IMR-90 (cell line): ENCODE results near the gene ABCC9. TPM values are rescaled to one million over a fixed set of nuclear protein-coding genes. Genes with fewer than 3 reads are reported as not detected.

Experiments used
- ATAC-seq: fragments of 200-7000 bp; cut with Tn5 transposase; 2 replicates; pipeline ENCODE4 v1.9.1; 2020; ENCODE audit warnings: low read depth, mild to moderate bottlenecking, moderate library complexity
- BruUV-seq: library from RNA; stranded (reverse); fragments of 400-500 nt; replicated peaks from 2 replicates; lab custom pipeline; 2021; lab: Mats Ljungman, UMichigan
- CTCF ChIA-PET: fragments of 300-600 bp; formaldehyde crosslinking; extraction: SDS; loops from one replicate; lab custom pipeline; 2021; ENCODE audit warnings: antibody characterized with exemption; lab: Yijun Ruan, JAX
- POLR2A ChIA-PET: fragments of 300-600 bp; sonication (Branson Sonifier 250); formaldehyde crosslinking; loops from one replicate; lab custom pipeline; 2022; ENCODE audit warnings: antibody characterized with exemption; ENCODE audit not compliant: unreplicated experiment; lab: Charles Lee
- DNase-seq: peaks from one replicate; pipeline ENCODE4 v3.0.0; 2013
- H2AFZ ChIP-seq: replicated peaks from 2 replicates; pipeline ENCODE3; 2013; ENCODE audit warnings: low read length, mild to moderate bottlenecking; ENCODE audit not compliant: poor library complexity
- H2AK5ac ChIP-seq: 2 replicates; pipeline ENCODE4 v1.6.1; 2013; ENCODE audit warnings: low read depth, low read length, inconsistent platforms
- H2AK9ac ChIP-seq: replicated peaks from 2 replicates; pipeline ENCODE3; 2013; ENCODE audit warnings: mild to moderate bottlenecking, low read depth, low read length, moderate library complexity; ENCODE audit not compliant: poor library complexity
- H2BK120ac ChIP-seq: 2 replicates; pipeline ENCODE4 v1.6.1; 2013; ENCODE audit warnings: low read depth, low read length, inconsistent platforms
- H2BK15ac ChIP-seq: 3 replicates; pipeline ENCODE4 v1.6.1; 2013; ENCODE audit warnings: low read depth, low read length, inconsistent platforms
- H2BK20ac ChIP-seq: 2 replicates; pipeline ENCODE4 v1.6.1; 2013; ENCODE audit warnings: low read depth, mild to moderate bottlenecking, inconsistent platforms, low read length, moderate library complexity
- H2BK5ac ChIP-seq: 2 replicates; pipeline ENCODE4 v1.6.1; 2013; ENCODE audit warnings: mild to moderate bottlenecking, low read depth, low read length, inconsistent platforms; ENCODE audit not compliant: poor library complexity, severe bottlenecking
- H3K14ac ChIP-seq: replicated peaks from 2 replicates; pipeline ENCODE4 v1.6.1; 2013; ENCODE audit warnings: low read depth, low read length, inconsistent platforms
- H3K18ac ChIP-seq: 2 replicates; pipeline ENCODE4 v1.6.1; 2013; ENCODE audit warnings: low read depth, low read length, control low read depth
- H3K23ac ChIP-seq: 2 replicates; pipeline ENCODE4 v1.6.1; 2013; ENCODE audit warnings: low read depth, low read length, inconsistent platforms
- H3K27ac ChIP-seq: 2 replicates; pipeline ENCODE4 v1.5.1; 2013; ENCODE audit warnings: mild to moderate bottlenecking, control low read depth, low read length; ENCODE audit not compliant: insufficient read depth
- H3K27me3 ChIP-seq: 2 replicates; pipeline ENCODE4 v1.6.1; 2013; ENCODE audit warnings: low read length; ENCODE audit not compliant: control insufficient read depth, insufficient read depth
- H3K36me3 ChIP-seq: 2 replicates; pipeline ENCODE4 v1.6.1; 2013; ENCODE audit warnings: low read length, mixed read lengths; ENCODE audit not compliant: control insufficient read depth, insufficient read depth
- H3K4ac ChIP-seq: 2 replicates; pipeline ENCODE4 v1.6.1; 2013; ENCODE audit warnings: low read depth, low read length, inconsistent platforms
- H3K4me1 ChIP-seq: 2 replicates; pipeline ENCODE4 v1.6.1; 2013; ENCODE audit warnings: low read length, mixed read lengths; ENCODE audit not compliant: control insufficient read depth, insufficient read depth
- H3K4me2 ChIP-seq: 2 replicates; pipeline ENCODE4 v1.6.1; 2013; ENCODE audit warnings: low read depth, mild to moderate bottlenecking, control low read depth, low read length, moderate library complexity
- H3K4me3 ChIP-seq: 2 replicates; pipeline ENCODE4 v1.5.1; 2013; ENCODE audit warnings: low read depth, mild to moderate bottlenecking, control low read depth, low read length, moderate library complexity; ENCODE audit not compliant: insufficient read depth
- H3K56ac ChIP-seq: 2 replicates; pipeline ENCODE4 v1.6.1; 2013; ENCODE audit warnings: low read length, inconsistent platforms; ENCODE audit not compliant: insufficient read depth; ENCODE audit errors: extremely low read depth
- H3K79me1 ChIP-seq, 2 experiments: 2 replicates each; pipeline ENCODE4 v1.6.1; 2013; ENCODE audit warnings: low read length in 2 of 2, inconsistent platforms in 1 of 2, low read depth in 1 of 2
- H3K9ac ChIP-seq: 2 replicates; pipeline ENCODE4 v1.6.1; 2013; ENCODE audit warnings: low read depth, low read length, control low read depth
- H3K9me1 ChIP-seq: 2 replicates; pipeline ENCODE4 v1.6.1; 2013; ENCODE audit warnings: low read length, inconsistent platforms; ENCODE audit not compliant: insufficient read depth
- H3K9me3 ChIP-seq: 2 replicates; pipeline ENCODE4 v1.6.1; 2013; ENCODE audit warnings: low read length; ENCODE audit not compliant: control insufficient read depth, insufficient read depth
- H4K20me1 ChIP-seq: 2 replicates; pipeline ENCODE4 v1.6.1; 2013; ENCODE audit warnings: low read length, inconsistent platforms; ENCODE audit not compliant: insufficient read depth
- H4K5ac ChIP-seq: 2 replicates; pipeline ENCODE4 v1.6.1; 2013; ENCODE audit warnings: mild to moderate bottlenecking, low read depth, low read length, control low read depth
- H4K8ac ChIP-seq, 2 experiments: 2 replicates each; pipeline ENCODE4 v1.6.1; 2013; ENCODE audit warnings: low read depth in 2 of 2, low read length in 2 of 2, control low read depth in 1 of 2, inconsistent platforms in 1 of 2
- H4K91ac ChIP-seq: 2 replicates; pipeline ENCODE4 v1.6.1; 2013; ENCODE audit warnings: low read depth, low read length, inconsistent platforms; ENCODE audit not compliant: insufficient read depth
- BHLHE40 ChIP-seq: fragments of 150-350 bp; IDR thresholded peaks from 2 replicates; pipeline ENCODE4 v1.6.1; 2016; ENCODE audit warnings: mild to moderate bottlenecking, low read depth, low read length
- CEBPB ChIP-seq: IDR thresholded peaks from 2 replicates; pipeline ENCODE4 v1.6.1; 2012; ENCODE audit warnings: low read depth, low read length, improper control_type of control experiment
- CHD1 ChIP-seq: IDR thresholded peaks from 2 replicates; pipeline ENCODE4 v1.6.1; 2012; ENCODE audit warnings: low read depth, low read length, improper control_type of control experiment
- ELK1 ChIP-seq: fragments of 150-350 bp; IDR thresholded peaks from 2 replicates; pipeline ENCODE4 v1.6.1; 2016; ENCODE audit warnings: low read depth, mild to moderate bottlenecking, low read length, moderate library complexity, borderline replicate concordance
- FOS ChIP-seq: fragments of 150-350 bp; IDR thresholded peaks from 2 replicates; pipeline ENCODE4 v1.6.1; 2016; ENCODE audit warnings: low read depth, low read length
- MAFK ChIP-seq: IDR thresholded peaks from 2 replicates; pipeline ENCODE4 v1.6.1; 2012; ENCODE audit warnings: low read depth, low read length, improper control_type of control experiment
- MAZ ChIP-seq: IDR thresholded peaks from 2 replicates; pipeline ENCODE4 v1.6.1; 2012; ENCODE audit warnings: low read depth, mild to moderate bottlenecking, low read length, improper control_type of control experiment, moderate library complexity, borderline replicate concordance
- MXI1 ChIP-seq: IDR thresholded peaks from 2 replicates; pipeline ENCODE4 v1.6.1; 2012; ENCODE audit warnings: low read depth, mild to moderate bottlenecking, low read length, moderate library complexity, borderline replicate concordance
- POLR2A ChIP-seq: IDR thresholded peaks from 2 replicates; pipeline ENCODE4 v1.6.1; 2012; ENCODE audit warnings: mild to moderate bottlenecking, low read depth, low read length
- RAD21 ChIP-seq: IDR thresholded peaks from 2 replicates; pipeline ENCODE4 v1.6.1; 2012; ENCODE audit warnings: low read length, improper control_type of control experiment
- RCOR1 ChIP-seq: IDR thresholded peaks from 2 replicates; pipeline ENCODE4 v1.6.1; 2012; ENCODE audit warnings: mild to moderate bottlenecking, low read length, improper control_type of control experiment; ENCODE audit not compliant: insufficient replicate concordance
- USF2 ChIP-seq: fragments of 150-350 bp; IDR thresholded peaks from 2 replicates; pipeline ENCODE4 v1.6.1; 2017; ENCODE audit warnings: mild to moderate bottlenecking, antibody characterized with exemption, low read length, low read depth
- WGBS, 2 experiments: methylation state at CpG; one replicate each; pipeline versions ENCODE4 v1.1.5 to v1.1.7; 2013; ENCODE audit warnings: missing lambda C conversion rate in 2 of 2; ENCODE audit not compliant: insufficient read length in 1 of 2; ENCODE audit errors: extremely low coverage in 2 of 2; 5-methylcytosine and 5-hydroxymethylcytosine counted together
- dilution Hi-C: fragments of 300-500 bp; cut with HindIII; formaldehyde crosslinking; loops from one replicate; pipeline ENCODE4 v1.14.3; 2018; ENCODE audit warnings: low sequenced_read_pairs; ENCODE audit not compliant: unreplicated experiment
- in situ Hi-C: fragments of 300-500 bp; cut with MboI; formaldehyde crosslinking; loops from 3 replicates; pipeline ENCODE4 v1.14.3; 2019; ENCODE audit warnings: low sequenced_read_pairs, inconsistent platforms, mixed read lengths
- intact Hi-C: fragments of 100-400 bp; cut with micrococcal nuclease; formaldehyde crosslinking; loops from 2 replicates; pipeline ENCODE4 v1.10.0; 2022
- polyA plus RNA-seq, 3 experiments: library from polyadenylated mRNA; depleted of rRNA; stranded (reverse); fragments of >200 nt; gene quantifications; 2 replicates each; pipeline ENCODE4 v1.2.3, GENCODE V29; 2012; ENCODE audit warnings: low replicate concordance in 1 of 3
- total RNA-seq: library from RNA; depleted of rRNA; stranded (reverse); fragments of >200 nt; gene quantifications from 2 replicates; pipeline ENCODE4 v1.2.3, GENCODE V29; 2012

Gene ABCC9
- total and polyA plus RNA-seq, 2 of the 4 experiments (the other 2 are of a cell fraction) = 1.2 to 6.6 TPM

GRCh38 chr12:21987755-21988154 lies 46.5 kb upstream of the ABCC9 start:
- no peak overlapping the region for H2BK15ac ChIP-seq
- no peak overlapping the region for H3K56ac ChIP-seq
- H4K8ac ChIP-seq = no peak overlapping the region
- no peak overlapping the region for H3K27ac ChIP-seq
- dilution Hi-C loops = no loop called here
- intact Hi-C loops = loop anchor here (1.0 kb wide), 1 partner anchor 213 kb away; the partner anchor contains the start of gene KCNJ8
- TF ChIP-seq MAFK (no peak), CHD1 (no peak), POLR2A (no peak), FOS (no peak), MAZ (no peak), USF2 (no peak), RCOR1 (no peak), MXI1 (no peak), BHLHE40 (no peak), CEBPB (no peak), ELK1 (no peak), RAD21 (no peak)
- H4K20me1 ChIP-seq = no peaks in the 10 kb centered on the region
- no peaks in the 10 kb centered on the region for H3K36me3 ChIP-seq
- no peak overlapping the region for H2AFZ ChIP-seq
- H4K91ac ChIP-seq = no peak overlapping the region
- no peak overlapping the region for H2AK9ac ChIP-seq
- no peak overlapping the region for H3K18ac ChIP-seq
- no peak overlapping the region for H3K23ac ChIP-seq
- no peak for ATAC-seq
- H3K14ac ChIP-seq = no peak overlapping the region
- no peak overlapping the region for H2AK5ac ChIP-seq
- H2BK20ac ChIP-seq = no peak overlapping the region; the same call in 1 of the 2 replicates
- POLR2A ChIA-PET = no interaction called here
- in situ Hi-C loops = loop anchor here (5.0 kb wide), 1 partner anchor 290 kb away; no protein-coding TSS in a partner anchor
- H3K27me3 ChIP-seq = no peaks in the 10 kb centered on the region
- no peaks in the 10 kb centered on the region for H3K9me3 ChIP-seq
- no peak overlapping the region for H4K5ac ChIP-seq
- CTCF ChIA-PET = interaction anchor here (0.6 kb wide), 1 partner anchor 180 kb away, joined by 3 read pairs; no protein-coding TSS in a partner anchor
- H2BK120ac ChIP-seq = no peak overlapping the region
- no peak overlapping the region for H3K9ac ChIP-seq
- no TSS peak for BruUV-seq
- no peaks in the 10 kb centered on the region for H3K4me1 ChIP-seq
- peaks cover 3% of the 10 kb centered on the region; the same call in 1 of the 2 replicates for H3K9me1 ChIP-seq
- H3K4me2 ChIP-seq = no peak overlapping the region
- no peak overlapping the region for H2BK5ac ChIP-seq
- DNase-seq = no peak
- no peaks in the 10 kb centered on the region for H3K79me1 ChIP-seq
- no peak overlapping the region for H3K4me3 ChIP-seq
- WGBS, 2 experiments = 93% methylated on average over 2 of the region's 6 CpGs; no CpG with 5 or more reads in 1 of the 2 experiments
- H3K4ac ChIP-seq = no peak overlapping the region
